DND-41 (cell line): ENCODE data around the gene LHCGR.

Experiments
- ATAC-seq: fragments of 200-7000 bp; cut with Tn5 transposase; 3 replicates; pipeline ENCODE4 v1.9.1; 2021; ENCODE audit warnings: low read depth; ENCODE audit not compliant: insufficient read depth
- DNase-seq: peaks from one replicate; pipeline ENCODE4 v3.0.0-alpha.2; 2020
- H2AFZ ChIP-seq: 2 replicates; pipeline ENCODE4 v1.6.0; 2012; ENCODE audit warnings: low read depth, low read length
- H3K27ac ChIP-seq: 2 replicates; pipeline ENCODE4 v1.5.1; 2012; ENCODE audit warnings: low read length, inconsistent platforms
- H3K27me3 ChIP-seq: fragments of 200-600 bp; sonication (generic); 2 replicates; pipeline ENCODE4 v1.6.0; 2012; ENCODE audit warnings: low read length, mild to moderate bottlenecking, inconsistent platforms; ENCODE audit not compliant: insufficient read depth, poor library complexity
- H3K36me3 ChIP-seq: 2 replicates; pipeline ENCODE4 v1.5.1; 2012; ENCODE audit warnings: low read length, inconsistent platforms; ENCODE audit not compliant: insufficient read depth
- H3K4me1 ChIP-seq: 2 replicates; pipeline ENCODE4 v1.5.1; 2012; ENCODE audit warnings: mild to moderate bottlenecking, low read length; ENCODE audit not compliant: insufficient read depth
- H3K4me2 ChIP-seq: 2 replicates; pipeline ENCODE4 v1.6.0; 2012; ENCODE audit warnings: mild to moderate bottlenecking, moderate library complexity, low read length, inconsistent platforms; ENCODE audit not compliant: insufficient read depth
- H3K4me3 ChIP-seq, 2 experiments: fragments of 200-600 bp in 1 of 2; shearing (Covaris generic) in 1 of 2; 2 replicates each; pipeline ENCODE4 v1.5.1; 2012 to 2016; ENCODE audit warnings: inconsistent platforms in 2 of 2, low read length in 2 of 2, mild to moderate bottlenecking in 2 of 2, low read depth in 1 of 2, moderate library complexity in 1 of 2
- H3K79me2 ChIP-seq: 2 replicates; pipeline ENCODE4 v1.6.0; 2012; ENCODE audit warnings: low read length, inconsistent platforms; ENCODE audit not compliant: insufficient read depth
- H3K9ac ChIP-seq: 2 replicates; pipeline ENCODE4 v1.6.0; 2012; ENCODE audit warnings: low read depth, mild to moderate bottlenecking, inconsistent platforms, low read length, moderate library complexity
- H3K9me3 ChIP-seq: 2 replicates; pipeline ENCODE4 v1.5.1; 2012; ENCODE audit warnings: low read length, moderate library complexity, mild to moderate bottlenecking, inconsistent platforms; ENCODE audit not compliant: insufficient read depth, severe bottlenecking
- H4K20me1 ChIP-seq: 2 replicates; pipeline ENCODE4 v1.6.0; 2012; ENCODE audit warnings: low read length; ENCODE audit not compliant: insufficient read depth
- EZH2 ChIP-seq: IDR thresholded peaks from 3 replicates; pipeline ENCODE4 v1.6.1; 2012; ENCODE audit warnings: borderline replicate concordance, low read depth, mild to moderate bottlenecking, moderate library complexity, low read length, inconsistent platforms; ENCODE audit not compliant: severe bottlenecking
- TF ChIP-seq, protein P1 (sequence below): IDR thresholded peaks from 2 replicates; pipeline ENCODE4 v1.5.1; 2012; ENCODE audit warnings: borderline replicate concordance, low read length, moderate library complexity, mild to moderate bottlenecking; ENCODE audit not compliant: poor library complexity, severe bottlenecking; ENCODE audit errors: extremely low read depth

Gene LHCGR

GRCh38 chr2:48719480-48720177, 35.9 kb downstream of the LHCGR start:
- no peaks in the 10 kb centered on the region for H3K79me2 ChIP-seq
- no peak overlapping the region for H3K27ac ChIP-seq
- no peak overlapping the region for H3K9ac ChIP-seq
- DNase-seq: no peak
- no peaks in the 10 kb centered on the region for H3K4me1 ChIP-seq
- no peak for TF ChIP-seq EZH2
- TF ChIP-seq, protein P1, sequence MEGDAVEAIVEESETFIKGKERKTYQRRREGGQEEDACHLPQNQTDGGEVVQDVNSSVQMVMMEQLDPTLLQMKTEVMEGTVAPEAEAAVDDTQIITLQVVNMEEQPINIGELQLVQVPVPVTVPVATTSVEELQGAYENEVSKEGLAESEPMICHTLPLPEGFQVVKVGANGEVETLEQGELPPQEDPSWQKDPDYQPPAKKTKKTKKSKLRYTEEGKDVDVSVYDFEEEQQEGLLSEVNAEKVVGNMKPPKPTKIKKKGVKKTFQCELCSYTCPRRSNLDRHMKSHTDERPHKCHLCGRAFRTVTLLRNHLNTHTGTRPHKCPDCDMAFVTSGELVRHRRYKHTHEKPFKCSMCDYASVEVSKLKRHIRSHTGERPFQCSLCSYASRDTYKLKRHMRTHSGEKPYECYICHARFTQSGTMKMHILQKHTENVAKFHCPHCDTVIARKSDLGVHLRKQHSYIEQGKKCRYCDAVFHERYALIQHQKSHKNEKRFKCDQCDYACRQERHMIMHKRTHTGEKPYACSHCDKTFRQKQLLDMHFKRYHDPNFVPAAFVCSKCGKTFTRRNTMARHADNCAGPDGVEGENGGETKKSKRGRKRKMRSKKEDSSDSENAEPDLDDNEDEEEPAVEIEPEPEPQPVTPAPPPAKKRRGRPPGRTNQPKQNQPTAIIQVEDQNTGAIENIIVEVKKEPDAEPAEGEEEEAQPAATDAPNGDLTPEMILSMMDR: no peak
- no peak overlapping the region for H3K4me3 ChIP-seq
- H2AFZ ChIP-seq: no peak overlapping the region
- no peak for ATAC-seq
- H4K20me1 ChIP-seq: no peaks in the 10 kb centered on the region
- H3K9me3 ChIP-seq: no peaks in the 10 kb centered on the region
- H3K4me2 ChIP-seq: no peak overlapping the region
- no peaks in the 10 kb centered on the region for H3K27me3 ChIP-seq
- no peaks in the 10 kb centered on the region for H3K36me3 ChIP-seq

- H3K79me2 ChIP-seq: no peaks in the 10 kb centered on the region
- H3K27ac ChIP-seq: no peak overlapping the region
- no peaks in the 10 kb centered on the region for H4K20me1 ChIP-seq
- no peak overlapping the region for H3K4me2 ChIP-seq
- ATAC-seq: no peak
- H3K4me3 ChIP-seq: no peak overlapping the region
- no peaks in the 10 kb centered on the region for H3K36me3 ChIP-seq
- no peak overlapping the region for H3K9ac ChIP-seq
- peaks cover 4% of the 10 kb centered on the region for H3K27me3 ChIP-seq
- no peak overlapping the region for H2AFZ ChIP-seq
- H3K9me3 ChIP-seq: no peaks in the 10 kb centered on the region
- H3K4me1 ChIP-seq: no peaks in the 10 kb centered on the region
- no peak for DNase-seq
- TF ChIP-seq EZH2: no peak
- TF ChIP-seq, protein P1: no peak
Measured at GRCh38 chr2:48717846-48718245, 37.7 kb downstream of the LHCGR start.

- no peak overlapping the region for H3K9ac ChIP-seq
- no peaks in the 10 kb centered on the region for H3K36me3 ChIP-seq
- H3K4me1 ChIP-seq: no peaks in the 10 kb centered on the region
- DNase-seq: no peak
- H3K79me2 ChIP-seq: no peaks in the 10 kb centered on the region
- H3K27me3 ChIP-seq: peaks cover 10% of the 10 kb centered on the region
- ATAC-seq: no peak
- no peaks in the 10 kb centered on the region for H3K9me3 ChIP-seq
- H2AFZ ChIP-seq: no peak overlapping the region
- no peak for TF ChIP-seq EZH2
- TF ChIP-seq, protein P1: no peak
- no peak overlapping the region for H3K4me2 ChIP-seq
- no peaks in the 10 kb centered on the region for H4K20me1 ChIP-seq
- no peak overlapping the region for H3K27ac ChIP-seq
- no peak overlapping the region for H3K4me3 ChIP-seq
Measured at GRCh38 chr2:48715956-48716355, 39.6 kb downstream of the LHCGR start.
